Mesenchymal stem cell (in vitro differentiated cells and primary cell): ENCODE measurements around the gene FBN2.

Experiments used
- DNase-seq: peaks from one replicate; pipeline ENCODE4 v3.0.0-alpha.2; 2013
- H2AFZ ChIP-seq: one replicate; pipeline ENCODE4 v1.6.1; 2013; ENCODE audit warnings: low read depth, mild to moderate bottlenecking, control low read depth, inconsistent platforms, low read length, moderate library complexity
- H2AK5ac ChIP-seq: 2 replicates; pipeline ENCODE4 v1.6.1; 2013; ENCODE audit warnings: low read length, moderate library complexity, mild to moderate bottlenecking, inconsistent platforms; ENCODE audit not compliant: severe bottlenecking
- H2BK120ac ChIP-seq: one replicate; pipeline ENCODE4 v1.6.1; 2013; ENCODE audit warnings: low read depth, mild to moderate bottlenecking, inconsistent platforms, low read length, moderate library complexity
- H2BK12ac ChIP-seq, 2 experiments: one replicate each; pipeline ENCODE4 v1.6.1; 2013; ENCODE audit warnings: inconsistent platforms in 2 of 2, low read length in 2 of 2, mild to moderate bottlenecking in 2 of 2, moderate library complexity in 2 of 2, control low read depth in 1 of 2
- H2BK15ac ChIP-seq: one replicate; pipeline ENCODE4 v1.6.1; 2013; ENCODE audit warnings: mild to moderate bottlenecking, low read depth, inconsistent platforms; ENCODE audit not compliant: poor library complexity, severe bottlenecking
- H2BK5ac ChIP-seq: 2 replicates; pipeline ENCODE4 v1.6.1; 2013; ENCODE audit warnings: low read depth, mild to moderate bottlenecking, low read length, control low read depth, inconsistent platforms; ENCODE audit not compliant: poor library complexity, severe bottlenecking
- H3K14ac ChIP-seq, 2 experiments: one replicate each; pipeline ENCODE4 v1.6.1; 2013; ENCODE audit warnings: inconsistent platforms in 2 of 2, low read length in 2 of 2, control low read depth in 1 of 2, mild to moderate bottlenecking in 1 of 2, moderate library complexity in 1 of 2
- H3K18ac ChIP-seq, 2 experiments: one replicate each; pipeline ENCODE4 v1.6.1; 2013; ENCODE audit warnings: inconsistent platforms in 2 of 2, low read length in 2 of 2, control low read depth in 1 of 2, low read depth in 1 of 2, mild to moderate bottlenecking in 1 of 2
- H3K23ac ChIP-seq, 2 experiments: one replicate each; pipeline ENCODE4 v1.6.1; 2013; ENCODE audit warnings: inconsistent platforms in 2 of 2, low read length in 2 of 2, mild to moderate bottlenecking in 2 of 2, moderate library complexity in 2 of 2, control low read depth in 1 of 2
- H3K27ac ChIP-seq: 2 replicates; pipeline ENCODE4 v1.5.1; 2013; ENCODE audit warnings: mild to moderate bottlenecking, moderate library complexity, low read length, control low read depth, inconsistent platforms; ENCODE audit not compliant: poor library complexity, severe bottlenecking
- H3K27me3 ChIP-seq, 2 experiments: 2 replicates each; pipeline versions ENCODE4 v1.6.1 to v1.7.0; 2013; ENCODE audit warnings: low read length in 2 of 2, mild to moderate bottlenecking in 2 of 2, moderate library complexity in 2 of 2, control low read depth in 1 of 2, inconsistent platforms in 1 of 2; ENCODE audit not compliant: control insufficient read depth in 1 of 2, insufficient read depth in 1 of 2
- H3K36me3 ChIP-seq, 2 experiments: 2 replicates each; pipeline versions ENCODE4 v1.6.1 to v1.7.0; 2013; ENCODE audit warnings: low read length in 2 of 2, control low read depth in 1 of 2, inconsistent platforms in 1 of 2, low read depth in 1 of 2, mild to moderate bottlenecking in 1 of 2; ENCODE audit not compliant: insufficient read depth in 2 of 2, control insufficient read depth in 1 of 2
- H3K4ac ChIP-seq, 2 experiments: one replicate each; pipeline ENCODE4 v1.6.1; 2013; ENCODE audit warnings: inconsistent platforms in 2 of 2, low read length in 2 of 2, mild to moderate bottlenecking in 2 of 2, moderate library complexity in 2 of 2, control low read depth in 1 of 2, low read depth in 1 of 2
- H3K4me1 ChIP-seq: 2 replicates; pipeline ENCODE4 v1.6.1; 2013; ENCODE audit warnings: low read depth, low read length, control low read depth; ENCODE audit not compliant: control insufficient read depth, insufficient read depth
- H3K4me2 ChIP-seq: 2 replicates; pipeline ENCODE4 v1.6.1; 2013; ENCODE audit warnings: low read length, mild to moderate bottlenecking, inconsistent platforms; ENCODE audit not compliant: poor library complexity, severe bottlenecking
- H3K4me3 ChIP-seq, 2 experiments: 2 replicates each; pipeline versions ENCODE4 v1.5.1 to v1.7.0; 2013; ENCODE audit warnings: low read length in 2 of 2, mild to moderate bottlenecking in 2 of 2, control low read depth in 1 of 2, low read depth in 1 of 2; ENCODE audit not compliant: insufficient read depth in 1 of 2
- H3K79me1 ChIP-seq: replicated peaks from 2 replicates; pipeline ENCODE4 v1.6.1; 2013; ENCODE audit warnings: mild to moderate bottlenecking, control low read depth, low read length, inconsistent platforms; ENCODE audit not compliant: poor library complexity, severe bottlenecking
- H3K9ac ChIP-seq: 2 replicates; pipeline ENCODE4 v1.7.0; 2013; ENCODE audit warnings: mild to moderate bottlenecking, low read length, moderate library complexity
- H3K9me3 ChIP-seq: 2 replicates; pipeline ENCODE4 v1.7.0; 2013; ENCODE audit warnings: mild to moderate bottlenecking, low read length; ENCODE audit not compliant: control insufficient read depth
- H4K8ac ChIP-seq: one replicate; pipeline ENCODE4 v1.6.1; 2013; ENCODE audit warnings: inconsistent platforms, mild to moderate bottlenecking, low read length, moderate library complexity
- H4K91ac ChIP-seq: one replicate; pipeline ENCODE4 v1.6.1; 2013; ENCODE audit warnings: mild to moderate bottlenecking, low read length, inconsistent platforms
- WGBS: methylation state at CpG from one replicate; pipeline ENCODE4 v1.1.7; 2013; ENCODE audit warnings: mixed read lengths; 5-methylcytosine and 5-hydroxymethylcytosine counted together

FBN2 gene

GRCh38 chr5:128427921-128428320, 110.1 kb downstream of the FBN2 start:
- Histone ChIP-seq H3K36me3 (peaks cover 0 to 9% of the 10 kb centered on the region in 2 experiments), H3K23ac (no peak overlapping the region), H2BK15ac (no peak overlapping the region), H4K8ac (no peak overlapping the region), H3K4me1 (peaks cover 1% of the 10 kb centered on the region), H3K9me3 (no peaks in the 10 kb centered on the region), H3K9ac (no peak overlapping the region), H3K14ac (no peak overlapping the region), H2BK120ac (no peak overlapping the region), H4K91ac (no peak overlapping the region), H3K4me2 (no peak overlapping the region), H2AFZ (no peak overlapping the region), H2BK5ac (no peak overlapping the region), H2AK5ac (no peak overlapping the region), H3K79me1 (peaks cover 4% of the 10 kb centered on the region), H3K4me3 (no peak overlapping the region), H3K4ac (no peak overlapping the region), H3K27ac (no peak overlapping the region), H3K18ac (no peak overlapping the region), H2BK12ac (no peak overlapping the region), H3K27me3 (no peaks in the 10 kb centered on the region)
- DNase-seq = no peak
- 95% methylated on average over 1 of the region's 1 CpG for WGBS

GRCh38 chr5:128426090-128426534, 111.9 kb downstream of the FBN2 start:
- Histone ChIP-seq H2BK120ac (no peak overlapping the region), H3K27me3 (no peaks in the 10 kb centered on the region), H3K27ac (peak overlapping the region; percentile 11), H2BK12ac (no peak overlapping the region), H3K79me1 (peaks cover 2% of the 10 kb centered on the region), H2AK5ac (no peak overlapping the region), H2BK5ac (no peak overlapping the region), H3K4ac (no peak overlapping the region), H3K9ac (no peak overlapping the region), H3K4me1 (peaks cover 1% of the 10 kb centered on the region), H3K14ac (no peak overlapping the region), H3K18ac (no peak overlapping the region), H2BK15ac (no peak overlapping the region), H3K36me3 (peaks cover 0 to 10% of the 10 kb centered on the region in 2 experiments), H4K8ac (no peak overlapping the region), H3K4me3 (no peak overlapping the region), H3K4me2 (no peak overlapping the region), H2AFZ (no peak overlapping the region), H4K91ac (no peak overlapping the region), H3K23ac (no peak overlapping the region), H3K9me3 (no peaks in the 10 kb centered on the region)
- WGBS = 90% methylated on average over 3 of the region's 5 CpGs
- no peak for DNase-seq

- no peak overlapping the region for H3K4me3 ChIP-seq
- H3K4me2 ChIP-seq = no peak overlapping the region
- no peak overlapping the region for H3K9ac ChIP-seq
- H2BK5ac ChIP-seq = no peak overlapping the region
- H3K9me3 ChIP-seq = no peaks in the 10 kb centered on the region
- H4K8ac ChIP-seq = no peak overlapping the region
- H4K91ac ChIP-seq = no peak overlapping the region
- peaks cover 1% of the 10 kb centered on the region for H3K4me1 ChIP-seq
- H3K27me3 ChIP-seq = no peaks in the 10 kb centered on the region
- H3K79me1 ChIP-seq = peaks cover 2% of the 10 kb centered on the region
- H3K4ac ChIP-seq = no peak overlapping the region
- no peak overlapping the region for H2AFZ ChIP-seq
- no peak overlapping the region for H3K23ac ChIP-seq
- no peak overlapping the region for H2BK12ac ChIP-seq
- no peak overlapping the region for H3K14ac ChIP-seq
- H2AK5ac ChIP-seq = no peak overlapping the region
- no peak overlapping the region for H2BK15ac ChIP-seq
- H3K36me3 ChIP-seq = peaks cover 0 to 13% of the 10 kb centered on the region in 2 experiments
- no peak overlapping the region for H2BK120ac ChIP-seq
- H3K27ac ChIP-seq = no peak overlapping the region
- no peak overlapping the region for H3K18ac ChIP-seq
- DNase-seq = no peak
Observed at GRCh38 chr5:128424646-128425045, 113.4 kb downstream of the FBN2 start.

- Histone ChIP-seq H3K4ac (no peak overlapping the region), H3K18ac (no peak overlapping the region), H2BK12ac (no peak overlapping the region), H2BK5ac (no peak overlapping the region), H3K36me3 (peaks cover 0 to 13% of the 10 kb centered on the region in 2 experiments), H3K23ac (no peak overlapping the region), H3K27me3 (no peaks in the 10 kb centered on the region), H3K14ac (no peak overlapping the region), H3K4me1 (peaks cover 1% of the 10 kb centered on the region), H3K9me3 (no peaks in the 10 kb centered on the region), H2AFZ (no peak overlapping the region), H2BK15ac (no peak overlapping the region), H3K27ac (no peak overlapping the region), H4K8ac (no peak overlapping the region), H2BK120ac (no peak overlapping the region), H3K9ac (no peak overlapping the region), H2AK5ac (no peak overlapping the region), H4K91ac (no peak overlapping the region), H3K79me1 (no peaks in the 10 kb centered on the region), H3K4me3 (no peak overlapping the region), H3K4me2 (no peak overlapping the region)
- no peak for DNase-seq
Observed at GRCh38 chr5:128422612-128423011, 115.4 kb downstream of the FBN2 start.
